Measurements from ENCODE around the gene PHAF1.
A peak's percentile ranks its signal among the peaks of the same experiment; 100 is the strongest.

The PHAF1 gene

GRCh38 chr16:67180166-67180565 is 70.4 kb downstream of the PHAF1 start:
- no peaks in the 10 kb centered on the region for H3K9me3 ChIP-seq (ENCODE audit: control insufficient read depth, low read length)
- no peak overlapping the region for H3K4me3 ChIP-seq (ENCODE audit: insufficient read depth, low read depth, low read length)
- H3K27me3 ChIP-seq (ENCODE audit: control insufficient read depth, insufficient read depth, low read length, poor library complexity, severe bottlenecking) = peaks cover 57% of the 10 kb centered on the region
- no peak overlapping the region for H3K27ac ChIP-seq (ENCODE audit: insufficient read depth, low read depth, low read length, poor library complexity, severe bottlenecking)
- peaks cover 5% of the 10 kb centered on the region for H3K4me1 ChIP-seq (ENCODE audit: control insufficient read depth, insufficient read depth, low read length)
- WGBS, 2 experiments = 93 to 94% methylated on average over 16 of the region's 16 CpGs
- no peaks in the 10 kb centered on the region for H3K36me3 ChIP-seq (ENCODE audit: control insufficient read depth, insufficient read depth, low read length)

GRCh38 chr16:67181346-67181745 is 71.6 kb downstream of the PHAF1 start:
- no peak overlapping the region for H3K27ac ChIP-seq (ENCODE audit: insufficient read depth, low read depth, low read length, poor library complexity, severe bottlenecking)
- H3K27me3 ChIP-seq (ENCODE audit: control insufficient read depth, insufficient read depth, low read length, poor library complexity, severe bottlenecking) = peaks cover 57% of the 10 kb centered on the region
- peaks cover 7% of the 10 kb centered on the region for H3K4me1 ChIP-seq (ENCODE audit: control insufficient read depth, insufficient read depth, low read length)
- H3K36me3 ChIP-seq (ENCODE audit: control insufficient read depth, insufficient read depth, low read length) = no peaks in the 10 kb centered on the region
- H3K4me3 ChIP-seq (ENCODE audit: insufficient read depth, low read depth, low read length) = no peak overlapping the region
- no peaks in the 10 kb centered on the region for H3K9me3 ChIP-seq (ENCODE audit: control insufficient read depth, low read length)
- 93 to 100% methylated on average over 2 of the region's 2 CpGs for WGBS, 2 experiments

GRCh38 chr16:67182288-67182687 is 72.5 kb downstream of the PHAF1 start:
- H3K36me3 ChIP-seq (ENCODE audit: control insufficient read depth, insufficient read depth, low read length) = no peaks in the 10 kb centered on the region
- H3K27ac ChIP-seq (ENCODE audit: insufficient read depth, low read depth, low read length, poor library complexity, severe bottlenecking) = no peak overlapping the region
- peaks cover 51% of the 10 kb centered on the region for H3K27me3 ChIP-seq (ENCODE audit: control insufficient read depth, insufficient read depth, low read length, poor library complexity, severe bottlenecking)
- no peaks in the 10 kb centered on the region for H3K9me3 ChIP-seq (ENCODE audit: control insufficient read depth, low read length)
- peaks cover 15% of the 10 kb centered on the region for H3K4me1 ChIP-seq (ENCODE audit: control insufficient read depth, insufficient read depth, low read length)
- 85 to 92% methylated on average over 2 of the region's 2 CpGs for WGBS, 2 experiments
- H3K4me3 ChIP-seq (ENCODE audit: insufficient read depth, low read depth, low read length) = no peak overlapping the region

- 10 to 16% methylated on average over 11 of the region's 11 CpGs for WGBS, 2 experiments
- H3K27ac ChIP-seq (ENCODE audit: insufficient read depth, low read depth, low read length, poor library complexity, severe bottlenecking) = peak overlapping the region; percentile 96
- peaks cover 15% of the 10 kb centered on the region for H3K4me1 ChIP-seq (ENCODE audit: control insufficient read depth, insufficient read depth, low read length)
- H3K9me3 ChIP-seq (ENCODE audit: control insufficient read depth, low read length) = no peaks in the 10 kb centered on the region
- peaks cover 41% of the 10 kb centered on the region for H3K27me3 ChIP-seq (ENCODE audit: control insufficient read depth, insufficient read depth, low read length, poor library complexity, severe bottlenecking)
- H3K36me3 ChIP-seq (ENCODE audit: control insufficient read depth, insufficient read depth, low read length) = no peaks in the 10 kb centered on the region
- peak overlapping the region; percentile 83 for H3K4me3 ChIP-seq (ENCODE audit: insufficient read depth, low read depth, low read length)
These were observed 73.5 kb downstream of the PHAF1 start for GRCh38 chr16:67183284-67183626.

GRCh38 chr16:67183627-67184452 is 74.1 kb downstream of the PHAF1 start, which contains the start of gene MATCAP1:
Gene MATCAP1, minus strand, starts transcription at chr16:67183963. Its CDS starts 3,353 bp downstream, at chr16:67180610.
- 0 to 1% methylated on average over 77 of the region's 77 CpGs for WGBS, 2 experiments

GRCh38 chr16:67184453-67184994 is 74.8 kb downstream of the PHAF1 start:
- H3K4me3 ChIP-seq (ENCODE audit: insufficient read depth, low read depth, low read length) = peak overlapping the region; percentile 83
- no peak overlapping the region for H3K27ac ChIP-seq (ENCODE audit: insufficient read depth, low read depth, low read length, poor library complexity, severe bottlenecking)
- no peaks in the 10 kb centered on the region for H3K9me3 ChIP-seq (ENCODE audit: control insufficient read depth, low read length)
- H3K4me1 ChIP-seq (ENCODE audit: control insufficient read depth, insufficient read depth, low read length) = peaks cover 15% of the 10 kb centered on the region
- peaks cover 29% of the 10 kb centered on the region for H3K27me3 ChIP-seq (ENCODE audit: control insufficient read depth, insufficient read depth, low read length, poor library complexity, severe bottlenecking)
- H3K36me3 ChIP-seq (ENCODE audit: control insufficient read depth, insufficient read depth, low read length) = no peaks in the 10 kb centered on the region
- WGBS, 2 experiments = 12 to 14% methylated on average over 59 of the region's 59 CpGs

More at GRCh38 chr16:67183627-67184452, 74.1 kb downstream of the PHAF1 start, which contains the start of gene MATCAP1:
- Histone ChIP-seq H3K4me3 (ENCODE audit: insufficient read depth, low read depth, low read length) (peak within 1 kb of the TSS; percentile 83), H3K27ac (ENCODE audit: insufficient read depth, low read depth, low read length, poor library complexity, severe bottlenecking) (peak within 1 kb of the TSS; percentile 96), H3K4me1 (ENCODE audit: control insufficient read depth, insufficient read depth, low read length) (peaks cover 15% of the 10 kb centered on the region), H3K9me3 (ENCODE audit: control insufficient read depth, low read length) (no peaks in the 10 kb centered on the region), H3K36me3 (ENCODE audit: control insufficient read depth, insufficient read depth, low read length) (no peaks in the 10 kb centered on the region), H3K27me3 (ENCODE audit: control insufficient read depth, insufficient read depth, low read length, poor library complexity, severe bottlenecking) (peaks cover 35% of the 10 kb centered on the region)

- H3K4me1 ChIP-seq (ENCODE audit: control insufficient read depth, insufficient read depth, low read length) = peaks cover 15% of the 10 kb centered on the region
- 21 to 24% methylated on average over 43 of the region's 43 CpGs for WGBS, 2 experiments
- no peaks in the 10 kb centered on the region for H3K36me3 ChIP-seq (ENCODE audit: control insufficient read depth, insufficient read depth, low read length)
- peaks cover 28% of the 10 kb centered on the region for H3K27me3 ChIP-seq (ENCODE audit: control insufficient read depth, insufficient read depth, low read length, poor library complexity, severe bottlenecking)
- H3K9me3 ChIP-seq (ENCODE audit: control insufficient read depth, low read length) = no peaks in the 10 kb centered on the region
- peak overlapping the region; percentile 83 for H3K4me3 ChIP-seq (ENCODE audit: insufficient read depth, low read depth, low read length)
- H3K27ac ChIP-seq (ENCODE audit: insufficient read depth, low read depth, low read length, poor library complexity, severe bottlenecking) = no peak overlapping the region
These were observed 75.4 kb downstream of the PHAF1 start for GRCh38 chr16:67184995-67185650.

GRCh38 chr16:67185651-67186134 is 76.0 kb downstream of the PHAF1 start:
- Histone ChIP-seq H3K4me1 (ENCODE audit: control insufficient read depth, insufficient read depth, low read length) (peaks cover 15% of the 10 kb centered on the region), H3K27ac (ENCODE audit: insufficient read depth, low read depth, low read length, poor library complexity, severe bottlenecking) (no peak overlapping the region), H3K36me3 (ENCODE audit: control insufficient read depth, insufficient read depth, low read length) (no peaks in the 10 kb centered on the region), H3K4me3 (ENCODE audit: insufficient read depth, low read depth, low read length) (no peak overlapping the region), H3K27me3 (ENCODE audit: control insufficient read depth, insufficient read depth, low read length, poor library complexity, severe bottlenecking) (peaks cover 28% of the 10 kb centered on the region), H3K9me3 (ENCODE audit: control insufficient read depth, low read length) (no peaks in the 10 kb centered on the region)
- WGBS, 2 experiments = 16 to 18% methylated on average over 12 of the region's 12 CpGs

GRCh38 chr16:67186550-67186950 is 76.8 kb downstream of the PHAF1 start:
- Histone ChIP-seq H3K4me1 (ENCODE audit: control insufficient read depth, insufficient read depth, low read length) (peaks cover 15% of the 10 kb centered on the region), H3K36me3 (ENCODE audit: control insufficient read depth, insufficient read depth, low read length) (no peaks in the 10 kb centered on the region), H3K27ac (ENCODE audit: insufficient read depth, low read depth, low read length, poor library complexity, severe bottlenecking) (no peak overlapping the region), H3K9me3 (ENCODE audit: control insufficient read depth, low read length) (no peaks in the 10 kb centered on the region), H3K4me3 (ENCODE audit: insufficient read depth, low read depth, low read length) (no peak overlapping the region), H3K27me3 (ENCODE audit: control insufficient read depth, insufficient read depth, low read length, poor library complexity, severe bottlenecking) (peaks cover 28% of the 10 kb centered on the region)
- 57 to 61% methylated on average over 5 of the region's 5 CpGs for WGBS, 2 experiments
